GM12878 (cell line): ENCODE results near the gene SPPL3. TPM values are rescaled to one million over a fixed set of nuclear protein-coding genes. Genes with fewer than 3 reads are reported as not detected.

Experiments
- ATAC-seq: fragments of 200-7000 bp; cut with Tn5 transposase; 3 replicates; pipeline ENCODE4 v1.9.1; 2020; ENCODE audit warnings: mild to moderate bottlenecking, moderate library complexity
- BruUV-seq: library from RNA; stranded (reverse); fragments of 400-500 nt; replicated peaks from 2 replicates; lab custom pipeline; 2021; lab: Mats Ljungman, UMichigan
- CTCF ChIA-PET: fragments of 300-600 bp; sonication (Branson Sonifier 250); formaldehyde crosslinking; extraction: SDS; loops from one replicate; lab custom pipeline; 2021; ENCODE audit warnings: inconsistent platforms; lab: Yijun Ruan, JAX
- POLR2A ChIA-PET: fragments of 350-600 bp; formaldehyde crosslinking; extraction: SDS; loops from one replicate; lab custom pipeline; 2021; ENCODE audit warnings: inconsistent platforms; lab: Charles Lee
- RAD21 ChIA-PET: fragments of 300-600 bp; sonication (Branson Sonifier 250); formaldehyde crosslinking; loops from one replicate; lab custom pipeline; 2023; ENCODE audit warnings: antibody characterized with exemption; ENCODE audit not compliant: unreplicated experiment; lab: Charles Lee
- SMC1A ChIA-PET: fragments of 300-600 bp; sonication (Branson Sonifier 250); formaldehyde crosslinking; loops from one replicate; lab custom pipeline; 2023; ENCODE audit not compliant: unreplicated experiment, uncharacterized antibody; lab: Charles Lee
- DNase-seq: peaks from one replicate; pipeline ENCODE4 v3.0.0-alpha.2; 2011; ENCODE audit warnings: low read depth, low spot score
- FAIRE-seq: peaks from 3 replicates; lab custom pipeline; 2011; peaks lifted over from hg19 to GRCh38; lab: Jason Lieb, UNC
- H2AFZ ChIP-seq: 2 replicates; pipeline ENCODE4 v1.6.0; 2011; ENCODE audit warnings: low read depth, low read length, control low read depth; ENCODE audit not compliant: control insufficient read depth
- H3K27ac ChIP-seq: 2 replicates; pipeline ENCODE4 v1.5.1; 2011; ENCODE audit warnings: control low read depth; ENCODE audit not compliant: control insufficient read depth, insufficient read depth
- H3K27me3 ChIP-seq, 2 experiments: replicated peaks in 1 of 2; 2 replicates each; pipeline versions ENCODE4 v1.6.0 to v1.6.1; 2011; ENCODE audit warnings: low read length in 1 of 2; ENCODE audit not compliant: control insufficient read depth in 2 of 2, insufficient read depth in 2 of 2
- H3K36me3 ChIP-seq, 2 experiments: 2 replicates each; pipeline ENCODE4 v1.5.1; 2011; ENCODE audit warnings: low read length in 1 of 2; ENCODE audit not compliant: control insufficient read depth in 2 of 2, insufficient read depth in 2 of 2
- H3K4me1 ChIP-seq: 2 replicates; pipeline ENCODE4 v1.6.1; 2011; ENCODE audit warnings: mild to moderate bottlenecking, low read length, moderate library complexity, mixed read lengths; ENCODE audit not compliant: control insufficient read depth, insufficient read depth
- H3K4me2 ChIP-seq: 2 replicates; pipeline ENCODE4 v1.6.0; 2011; ENCODE audit warnings: control low read depth; ENCODE audit not compliant: control insufficient read depth, insufficient read depth
- H3K4me3 ChIP-seq: fragments of 200-600 bp; sonication (generic); 2 replicates; pipeline ENCODE4 v1.5.1; 2016
- H3K79me2 ChIP-seq: 2 replicates; pipeline ENCODE4 v1.6.0; 2011; ENCODE audit warnings: low read length; ENCODE audit not compliant: control insufficient read depth, insufficient read depth
- H3K9ac ChIP-seq: 2 replicates; pipeline ENCODE4 v1.8.0; 2011; ENCODE audit warnings: low read length, control low read depth, mixed read lengths; ENCODE audit not compliant: control insufficient read depth, insufficient read depth
- H3K9me3 ChIP-seq: replicated peaks from 3 replicates; pipeline ENCODE4 v1.5.1; 2011; ENCODE audit warnings: mild to moderate bottlenecking, low read length; ENCODE audit not compliant: control insufficient read depth, insufficient read depth
- H4K20me1 ChIP-seq: 2 replicates; pipeline ENCODE4 v1.6.0; 2011; ENCODE audit not compliant: control insufficient read depth, insufficient read depth
- BCL3 ChIP-seq: IDR thresholded peaks from 2 replicates; pipeline ENCODE4 v1.6.1; 2011; ENCODE audit warnings: borderline replicate concordance, low read depth, mild to moderate bottlenecking, moderate library complexity, low read length; ENCODE audit not compliant: insufficient read depth, poor library complexity, severe bottlenecking
- USF1 ChIP-seq: IDR thresholded peaks from 2 replicates; pipeline ENCODE4 v1.6.1; 2011; ENCODE audit warnings: borderline replicate concordance, low read depth, mild to moderate bottlenecking, moderate library complexity, mixed read lengths, low read length; ENCODE audit not compliant: insufficient read depth; ENCODE audit errors: extremely low read length
- ZNF207 ChIP-seq: fragments of 450-650 bp; IDR thresholded peaks from 2 replicates; pipeline ENCODE4 v1.6.1; 2014; ENCODE audit warnings: antibody characterized with exemption, mild to moderate bottlenecking, borderline replicate concordance
- WGBS: methylation state at CpG from one replicate; pipeline ENCODE4 v1.1.6; 2016; ENCODE audit warnings: low lambda C conversion rate; ENCODE audit not compliant: insufficient replicate concordance, insufficient coverage; ENCODE audit errors: missing lambda C conversion rate; 5-methylcytosine and 5-hydroxymethylcytosine counted together
- in situ Hi-C: fragments of 300-500 bp; cut with MboI; formaldehyde crosslinking; loops from 9 replicates; pipeline ENCODE4 v1.14.3; 2018; ENCODE audit warnings: mixed read lengths
- intact Hi-C: fragments of 100-400 bp; cut with micrococcal nuclease; formaldehyde crosslinking; loops from one replicate; pipeline ENCODE4 v1.14.2; 2022; ENCODE audit not compliant: unreplicated experiment
- polyA plus RNA-seq, 11 experiments: library from polyadenylated mRNA; depleted of rRNA in 4 of 11; unstranded in 6 of 11; stranded (reverse) in 5 of 11; fragments of >200 nt; fragmentation: Nextera tagmentation in 4 of 11; fragmentation: Illumina TruSeq in 1 of 11; extraction: Ambion mirVana in 4 of 11; extraction: Trizol in 1 of 11; gene quantifications; 1 replicate in 1 of 11; 2 replicates in 10 of 11; pipeline versions ENCODE4 v1.2.1 to v1.2.3, GENCODE V29; 2011 to 2016; ENCODE audit warnings: inconsistent platforms in 2 of 11, missing spikeins in 2 of 11, low read depth in 1 of 11
- total RNA-seq, 4 experiments: library from RNA; depleted of rRNA in 3 of 4; stranded (reverse); fragments of >200 nt in 3 of 4; fragmentation: Illumina TruSeq in 1 of 4; extraction: Trizol in 1 of 4; gene quantifications; 2 replicates each; pipeline versions ENCODE4 v1.2.1 to v1.2.3, GENCODE V29; 2013 to 2021

SPPL3 gene
- total and polyA plus RNA-seq, 10 of the 15 experiments (the other 5 are each of a cell fraction or from before 2014, with no cell fraction given) = 4.3 to 45.5 (median 11.7) TPM

GRCh38 chr12:120799243-120800045 is 104.7 kb downstream of the SPPL3 start:
- peaks cover 15% of the 10 kb centered on the region for H3K9me3 ChIP-seq
- peak overlapping the region; percentile 35; the same call in 1 of the 2 replicates for H3K4me3 ChIP-seq
- FAIRE-seq (no peak), ATAC-seq (peak; percentile 26), DNase-seq (peak; percentile 28)
- ChIA-PET POLR2A (interaction anchor here (0.6 to 3.0 kb wide), 11 partner anchors 29 to 160 kb away, joined by 3 to 15 read pairs (median 4); no protein-coding TSS in a partner anchor), CTCF (interaction anchor here (0.6 to 4.9 kb wide), 21 partner anchors 11 to 333 kb away, joined by 3 to 35 read pairs (median 5); partner anchors contain the start of genes ACADS and POP5), RAD21 (interaction anchor here (0.9 to 4.8 kb wide), 25 partner anchors 9 to 261 kb away, joined by 3 to 41 read pairs (median 5); partner anchors contain the start of gene MLEC), SMC1A (interaction anchor here (0.6 to 11.6 kb wide), 21 partner anchors 13 to 473 kb away, joined by 3 to 164 read pairs (median 8); partner anchors contain the start of gene POP5)
- peaks cover 0 to 2% of the 10 kb centered on the region in 2 experiments; a peak in 1 of 4 replicates for H3K36me3 ChIP-seq
- peak overlapping the region; percentile 91 for H3K4me2 ChIP-seq
- TF ChIP-seq BCL3 (no peak), ZNF207 (0 out of 2 replicates have a peak, but pooled peaks have one; percentile 35), USF1 (no peak)
- H3K79me2 ChIP-seq = peaks cover 26% of the 10 kb centered on the region
- WGBS = 80% methylated on average over 3 of the region's 3 CpGs
- peak overlapping the region; percentile 47; the same call in 1 of the 2 replicates for H3K9ac ChIP-seq
- in situ Hi-C loops (no loop called here), intact Hi-C loops (loop anchor here (2.0 to 5.0 kb wide), 2 partner anchors 48 to 103 kb away; no protein-coding TSS in a partner anchor)
- no peaks in the 10 kb centered on the region for H4K20me1 ChIP-seq
- peak overlapping the region; percentile 76 for H3K27ac ChIP-seq
- H2AFZ ChIP-seq = no peak overlapping the region
- BruUV-seq = no TSS peak
- H3K27me3 ChIP-seq = no peaks in the 10 kb centered on the region
- H3K4me1 ChIP-seq = peaks cover 46% of the 10 kb centered on the region
